Activated naive CD8-positive, alpha-beta T cell treated with anti-CD3 and anti-CD28 coated beads, Interleukin-2, amount 50 U/mL, for 24 hours (primary cell): Measurements from ENCODE around the gene RNF183.

ENCODE experiments used
- ATAC-seq: fragments of 150-1000 bp; cut with Tn5 transposase; one replicate; pipeline ENCODE4 v1.10.0; 2021
- DNase-seq: peaks from one replicate; pipeline ENCODE4 v3.0.0; 2021
- H3K27ac Mint-ChIP-seq: one replicate; pipeline ENCODE4 v1.8.0; 2021; ENCODE audit warnings: mild to moderate bottlenecking, mixed read lengths
- H3K27me3 Mint-ChIP-seq: one replicate; pipeline ENCODE4 v1.8.0; 2021; ENCODE audit warnings: mixed read lengths
- H3K36me3 Mint-ChIP-seq: one replicate; pipeline ENCODE4 v1.8.0; 2021; ENCODE audit warnings: low read depth, mixed read lengths
- H3K4me1 Mint-ChIP-seq: one replicate; pipeline ENCODE4 v1.8.0; 2021; ENCODE audit warnings: mixed read lengths
- H3K4me3 Mint-ChIP-seq: one replicate; pipeline ENCODE4 v1.8.0; 2021; ENCODE audit warnings: mild to moderate bottlenecking, moderate library complexity, mixed read lengths
- H3K9me3 Mint-ChIP-seq: one replicate; pipeline ENCODE4 v1.8.0; 2021; ENCODE audit warnings: mixed read lengths

Gene RNF183, protein sequence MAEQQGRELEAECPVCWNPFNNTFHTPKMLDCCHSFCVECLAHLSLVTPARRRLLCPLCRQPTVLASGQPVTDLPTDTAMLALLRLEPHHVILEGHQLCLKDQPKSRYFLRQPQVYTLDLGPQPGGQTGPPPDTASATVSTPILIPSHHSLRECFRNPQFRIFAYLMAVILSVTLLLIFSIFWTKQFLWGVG

DNA sequence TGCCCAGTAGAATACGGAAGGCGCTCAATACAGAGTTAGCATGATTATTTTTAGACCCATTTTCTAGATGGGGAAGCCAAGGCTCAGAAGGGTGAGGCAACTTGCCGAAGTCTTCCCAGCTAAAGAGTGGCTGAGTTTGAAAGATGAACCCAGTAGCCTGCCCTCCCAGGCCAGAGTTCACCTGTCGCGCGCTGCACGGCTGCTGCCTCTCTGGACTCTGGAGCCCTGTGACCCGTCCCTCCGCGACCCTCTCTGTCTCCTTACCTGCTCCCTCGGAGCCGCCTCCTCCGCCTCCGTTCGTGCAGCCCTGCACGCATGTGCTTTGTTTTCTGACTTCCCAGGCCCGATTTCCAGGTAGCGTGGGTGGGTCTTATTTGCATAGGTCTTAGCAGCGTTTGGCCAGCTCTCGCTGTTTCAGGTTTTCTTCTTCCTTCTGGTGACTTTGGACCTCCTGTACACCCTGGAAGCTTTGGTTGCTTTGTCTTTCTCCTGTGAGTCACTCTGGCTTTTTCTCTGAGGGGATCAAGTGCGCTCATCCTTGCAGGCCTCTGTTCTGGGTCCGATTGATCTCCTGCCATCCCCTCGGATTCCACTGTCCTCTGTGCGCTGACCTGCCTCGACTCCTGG is at the start of gene RNF183:
RNF183 (minus strand) TSS at position 585 of the 627 bp plus-strand sequence. CDS start 5,192 bp downstream, outside the sequence.
- Mint-ChIP-seq H3K4me1 (no peaks in the 10 kb centered on the region), H3K36me3 (no peaks in the 10 kb centered on the region), H3K4me3 (no peak within 1 kb of the TSS), H3K27me3 (no peaks in the 10 kb centered on the region), H3K9me3 (no peaks in the 10 kb centered on the region), H3K27ac (no peak within 1 kb of the TSS)
- DNase-seq (no peak), ATAC-seq (no peak)

- no peak overlapping the region for H3K4me3 Mint-ChIP-seq
- peaks cover 2% of the 10 kb centered on the region for H3K36me3 Mint-ChIP-seq
- H3K27me3 Mint-ChIP-seq, result peaks cover 14% of the 10 kb centered on the region
- H3K9me3 Mint-ChIP-seq, result no peaks in the 10 kb centered on the region
- H3K27ac Mint-ChIP-seq, result peak overlapping the region; percentile 76
- DNase-seq (no peak), ATAC-seq (no peak)
- H3K4me1 Mint-ChIP-seq, result peaks cover 44% of the 10 kb centered on the region
Observed at GRCh38 chr9:113352411-113352810, 49.2 kb upstream of the RNF183 start.

DNA sequence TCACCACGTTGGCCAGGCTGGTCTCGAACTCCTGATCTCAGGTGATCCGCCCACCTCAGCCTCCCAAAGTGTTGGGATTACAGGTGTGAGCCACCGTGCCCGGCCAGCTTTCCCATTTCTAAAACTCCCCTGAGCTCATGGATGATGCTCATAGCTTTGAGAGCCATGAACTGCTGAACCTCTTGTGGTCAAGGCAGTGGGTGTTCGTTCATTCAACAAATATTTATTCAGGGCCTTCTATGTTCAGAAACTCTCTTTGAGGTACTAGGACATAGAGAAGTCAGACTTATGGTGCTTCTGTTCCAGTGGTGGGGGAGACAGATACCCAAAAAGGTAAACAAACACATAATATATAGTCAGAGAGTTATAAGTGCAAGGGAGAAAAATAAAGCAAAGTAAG is 48.8 kb upstream of the RNF183 start:
- Mint-ChIP-seq H3K9me3 (no peaks in the 10 kb centered on the region), H3K4me1 (peaks cover 48% of the 10 kb centered on the region), H3K27me3 (peaks cover 14% of the 10 kb centered on the region), H3K36me3 (peaks cover 2% of the 10 kb centered on the region), H3K27ac (peak overlapping the region; percentile 76), H3K4me3 (no peak overlapping the region)
- DNase-seq, result no peak
- ATAC-seq, result no peak

DNA sequence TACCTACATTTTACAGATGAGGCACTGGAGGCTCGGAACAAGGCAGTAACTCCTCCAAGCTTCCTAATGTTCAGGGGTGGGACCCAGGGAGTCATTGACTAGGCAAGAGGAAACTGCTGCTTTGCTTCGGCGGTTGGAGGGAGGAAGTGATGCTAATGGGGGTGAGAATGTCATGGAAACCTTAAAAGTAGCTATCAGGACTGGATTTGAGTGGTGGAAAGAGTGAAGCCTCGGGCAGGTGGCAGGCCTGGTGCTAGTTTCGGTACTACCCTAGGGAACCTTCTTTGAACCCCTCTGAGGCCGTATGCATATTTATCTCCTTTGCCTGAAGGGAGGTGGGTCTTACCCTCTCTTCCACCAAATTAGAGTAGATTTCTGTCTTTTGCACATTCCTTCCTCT is 47.8 kb upstream of the RNF183 start:
- Mint-ChIP-seq H3K27me3 (peaks cover 14% of the 10 kb centered on the region), H3K4me1 (peaks cover 53% of the 10 kb centered on the region), H3K36me3 (peaks cover under 1% of the 10 kb centered on the region), H3K27ac (peak overlapping the region; percentile 94), H3K4me3 (peak overlapping the region; percentile 84), H3K9me3 (no peaks in the 10 kb centered on the region)
- DNase-seq (peak; percentile 57), ATAC-seq (peak; percentile 80)

DNA sequence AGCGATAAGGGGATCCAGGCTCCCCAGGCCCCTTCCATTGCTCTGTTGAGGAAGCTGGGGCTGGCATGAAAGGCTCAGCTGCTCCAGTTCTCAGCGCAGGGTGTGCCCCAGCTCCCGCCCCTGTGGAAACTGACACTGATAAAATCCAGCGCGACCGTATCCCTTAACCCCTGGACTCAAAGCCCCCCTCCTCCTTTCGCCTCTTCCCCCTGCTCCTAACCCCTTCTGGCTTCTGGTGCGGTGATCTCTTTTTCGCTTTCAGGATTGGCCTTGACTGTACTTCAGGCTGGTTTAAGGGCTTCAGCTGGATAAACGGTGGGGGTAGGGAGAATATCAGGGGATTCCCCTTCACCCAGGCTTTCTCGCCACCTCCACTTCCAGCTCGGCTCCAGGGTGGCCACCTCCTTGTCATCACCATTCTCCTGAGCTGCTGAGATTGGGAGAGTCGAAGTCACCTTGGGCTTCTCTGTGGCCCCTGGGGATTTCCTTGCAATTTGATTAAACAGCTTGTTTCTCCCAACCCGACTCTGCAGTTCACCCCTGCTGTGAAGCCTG is 47.0 kb upstream of the RNF183 start:
- ATAC-seq (peak; percentile 24), DNase-seq (peak; percentile 39)
- H3K4me1 Mint-ChIP-seq, result peaks cover 60% of the 10 kb centered on the region
- peak overlapping the region; percentile 94 for H3K27ac Mint-ChIP-seq
- no peaks in the 10 kb centered on the region for H3K36me3 Mint-ChIP-seq
- peak overlapping the region; percentile 84 for H3K4me3 Mint-ChIP-seq
- peaks cover 14% of the 10 kb centered on the region for H3K27me3 Mint-ChIP-seq
- no peaks in the 10 kb centered on the region for H3K9me3 Mint-ChIP-seq

DNA sequence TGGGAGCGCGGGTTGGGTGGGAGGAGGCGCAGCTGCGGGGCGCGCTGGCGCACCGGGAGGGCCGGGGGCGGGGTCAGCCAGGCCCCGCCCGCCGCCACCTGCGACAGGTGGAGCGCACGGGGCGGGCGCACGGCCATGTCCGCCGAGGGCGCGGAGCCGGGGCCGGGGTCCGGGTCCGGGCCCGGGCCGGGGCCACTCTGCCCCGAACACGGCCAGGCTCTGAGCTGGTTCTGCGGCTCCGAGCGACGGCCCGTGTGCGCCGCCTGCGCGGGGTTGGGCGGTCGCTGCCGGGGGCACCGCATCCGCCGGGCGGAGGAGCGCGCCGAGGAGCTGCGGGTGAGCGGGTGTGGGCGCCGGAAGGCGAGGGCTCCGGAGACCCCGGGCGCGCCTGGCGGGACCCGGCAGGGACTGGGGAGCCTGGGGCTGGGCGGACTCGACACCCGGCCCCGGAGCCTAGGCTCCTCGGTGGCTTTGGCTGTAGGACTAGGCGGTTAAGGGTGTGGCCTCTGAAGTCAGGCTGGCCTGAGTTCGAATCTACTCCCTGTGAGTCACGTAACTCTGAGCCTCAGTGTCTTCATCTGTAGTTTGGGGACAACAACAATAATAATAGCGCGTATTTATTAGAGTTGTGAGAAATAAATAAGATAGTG is 46.4 kb upstream of the RNF183 start, which contains the start of gene BSPRY:
BSPRY (plus strand) TSS at position 97 of the 650 bp plus-strand sequence; CDS start at position 136, 39 bp downstream.
- Mint-ChIP-seq H3K36me3 (no peaks in the 10 kb centered on the region), H3K9me3 (no peaks in the 10 kb centered on the region), H3K27ac (peak within 1 kb of the TSS; percentile 94), H3K4me1 (peaks cover 63% of the 10 kb centered on the region), H3K4me3 (peak within 1 kb of the TSS; percentile 84), H3K27me3 (peaks cover 14% of the 10 kb centered on the region)
- DNase-seq (peak; percentile 36), ATAC-seq (peak; percentile 49)

- Mint-ChIP-seq H3K4me1 (peaks cover 63% of the 10 kb centered on the region), H3K9me3 (no peaks in the 10 kb centered on the region), H3K4me3 (peak overlapping the region; percentile 75), H3K27ac (peak overlapping the region; percentile 63), H3K36me3 (no peaks in the 10 kb centered on the region), H3K27me3 (peaks cover 14% of the 10 kb centered on the region)
- DNase-seq (no peak), ATAC-seq (no peak)
Observed at GRCh38 chr9:113349066-113349444, 45.9 kb upstream of the RNF183 start.

DNA sequence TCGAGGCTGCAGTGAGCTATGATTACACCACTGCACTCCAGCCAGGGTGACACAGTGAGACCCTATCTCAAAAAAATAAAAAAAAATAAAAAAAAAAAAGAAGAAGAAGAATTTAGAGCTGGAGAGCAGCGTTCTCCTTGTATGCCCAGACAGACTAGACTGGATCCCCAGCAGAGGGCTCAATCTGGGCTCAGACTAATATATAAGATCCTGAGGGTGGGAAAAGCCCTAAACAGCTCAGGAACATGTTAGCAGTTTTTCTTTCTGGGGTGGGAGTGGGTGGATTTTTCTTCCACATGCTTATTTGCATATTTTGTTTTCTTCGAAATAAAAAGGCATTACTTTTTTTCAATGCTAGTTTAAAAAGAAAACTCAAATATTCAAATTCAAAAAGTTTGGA is 45.3 kb upstream of the RNF183 start:
- no peak overlapping the region for H3K4me3 Mint-ChIP-seq
- DNase-seq (no peak), ATAC-seq (no peak)
- no peaks in the 10 kb centered on the region for H3K9me3 Mint-ChIP-seq
- H3K36me3 Mint-ChIP-seq, result no peaks in the 10 kb centered on the region
- H3K27ac Mint-ChIP-seq, result no peak overlapping the region
- peaks cover 14% of the 10 kb centered on the region for H3K27me3 Mint-ChIP-seq
- H3K4me1 Mint-ChIP-seq, result peaks cover 67% of the 10 kb centered on the region

- peaks cover 62% of the 10 kb centered on the region for H3K4me1 Mint-ChIP-seq
- ATAC-seq, result no peak
Observed at GRCh38 chr9:113345671-113346070, 42.5 kb upstream of the RNF183 start.

GRCh38 chr9:113345190-113345589 is 42.0 kb upstream of the RNF183 start:
- no peaks in the 10 kb centered on the region for H3K36me3 Mint-ChIP-seq
- peaks cover 4% of the 10 kb centered on the region for H3K27me3 Mint-ChIP-seq
- H3K4me3 Mint-ChIP-seq, result no peak overlapping the region
- H3K27ac Mint-ChIP-seq, result peak overlapping the region; percentile 11
- H3K4me1 Mint-ChIP-seq, result peaks cover 62% of the 10 kb centered on the region
- H3K9me3 Mint-ChIP-seq, result no peaks in the 10 kb centered on the region
- DNase-seq (no peak), ATAC-seq (no peak)

More at GRCh38 chr9:113345671-113346070, 42.5 kb upstream of the RNF183 start:
- Mint-ChIP-seq H3K36me3 (no peaks in the 10 kb centered on the region), H3K27ac (no peak overlapping the region), H3K4me3 (no peak overlapping the region), H3K27me3 (peaks cover 4% of the 10 kb centered on the region), H3K9me3 (no peaks in the 10 kb centered on the region)
- no peak for DNase-seq

DNA sequence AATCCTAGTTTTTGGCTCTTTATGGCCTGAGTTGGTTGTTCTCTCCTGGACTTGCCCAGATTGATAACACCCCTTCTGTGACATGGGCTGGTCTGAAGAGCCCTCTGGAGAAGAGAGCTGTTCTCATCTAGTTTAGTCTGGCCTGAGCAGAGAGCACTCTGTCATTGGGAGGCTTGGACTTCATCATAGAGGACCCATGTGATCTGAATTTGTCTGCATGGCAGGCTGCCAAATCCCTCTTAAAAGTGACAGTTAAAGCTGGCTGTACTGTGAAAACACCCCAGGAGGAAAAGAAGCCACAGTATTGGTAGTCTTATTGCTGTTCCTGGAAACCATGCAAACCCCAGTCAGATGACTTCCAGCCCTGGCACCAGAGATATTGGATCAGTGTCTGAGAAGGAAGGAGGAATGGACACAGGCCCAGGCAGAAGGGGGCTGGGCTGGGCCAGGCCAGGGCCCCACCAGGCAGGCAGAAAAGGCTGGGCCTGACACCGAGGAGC is 40.6 kb upstream of the RNF183 start:
- no peaks in the 10 kb centered on the region for H3K9me3 Mint-ChIP-seq
- H3K27ac Mint-ChIP-seq, result no peak overlapping the region
- ATAC-seq, result no peak
- H3K4me3 Mint-ChIP-seq, result no peak overlapping the region
- DNase-seq, result no peak
- H3K4me1 Mint-ChIP-seq, result peaks cover 61% of the 10 kb centered on the region
- H3K36me3 Mint-ChIP-seq, result no peaks in the 10 kb centered on the region
- no peaks in the 10 kb centered on the region for H3K27me3 Mint-ChIP-seq

GRCh38 chr9:113341712-113342410 is 38.7 kb upstream of the RNF183 start:
- peaks cover 47% of the 10 kb centered on the region for H3K4me1 Mint-ChIP-seq
- H3K36me3 Mint-ChIP-seq, result no peaks in the 10 kb centered on the region
- no peak for ATAC-seq
- H3K4me3 Mint-ChIP-seq, result peak overlapping the region; percentile 86
- DNase-seq, result no peak
- no peaks in the 10 kb centered on the region for H3K27me3 Mint-ChIP-seq
- H3K9me3 Mint-ChIP-seq, result no peaks in the 10 kb centered on the region
- H3K27ac Mint-ChIP-seq, result peak overlapping the region; percentile 37

DNA sequence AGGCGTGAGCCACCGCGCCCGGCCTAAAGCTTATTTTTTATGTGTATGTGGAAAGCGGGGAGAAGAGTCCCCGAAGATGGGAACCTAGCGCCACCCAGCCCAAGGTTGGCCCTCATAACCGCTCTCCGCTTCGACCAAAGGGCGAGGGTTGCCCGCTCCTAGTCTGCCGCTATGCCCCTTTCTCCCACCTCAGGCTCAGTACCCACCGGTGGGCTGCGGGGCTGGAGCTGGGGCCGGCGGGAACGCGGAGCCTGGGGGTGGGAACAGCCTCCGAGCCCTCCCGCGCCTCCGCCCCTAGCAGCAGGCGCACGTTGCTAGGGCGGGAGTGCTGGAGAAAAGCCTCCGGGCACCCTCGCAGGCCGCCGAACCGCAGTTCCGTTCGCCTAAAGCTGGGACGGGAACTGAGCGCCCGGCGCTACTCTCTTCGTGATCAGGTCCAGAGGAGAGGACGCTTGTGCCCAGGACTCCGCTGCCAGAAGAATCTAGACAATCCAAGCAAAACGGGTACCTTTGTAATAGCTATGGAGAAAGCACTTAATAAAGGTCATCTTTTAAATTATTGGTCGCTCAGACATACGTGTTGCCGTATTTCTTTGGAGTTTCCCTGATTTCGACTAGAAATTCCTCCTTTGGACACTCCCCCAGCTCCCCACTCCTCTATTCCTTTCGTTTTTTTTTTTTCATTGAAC is 37.0 kb upstream of the RNF183 start, which contains the start of gene WDR31:
WDR31 (minus strand) TSS at position 265 of the 689 bp plus-strand sequence. CDS start 8,253 bp downstream, outside the sequence.
- H3K9me3 Mint-ChIP-seq, result no peaks in the 10 kb centered on the region
- ATAC-seq (peak; percentile 94), DNase-seq (peak; percentile 89)
- no peaks in the 10 kb centered on the region for H3K27me3 Mint-ChIP-seq
- H3K36me3 Mint-ChIP-seq, result no peaks in the 10 kb centered on the region
- peaks cover 35% of the 10 kb centered on the region for H3K4me1 Mint-ChIP-seq
- H3K4me3 Mint-ChIP-seq, result peak within 1 kb of the TSS; percentile 86
- H3K27ac Mint-ChIP-seq, result peak within 1 kb of the TSS; percentile 53
